ENCODE measurements around the gene RPL5. TPM values are rescaled to one million over a fixed set of nuclear protein-coding genes. Genes with fewer than 3 reads are reported as not detected.

Gene RPL5
- total RNA-seq, 1 experiment from 2014 or later, result 1,415 TPM

GRCh38 chr1:92795166-92795565 lies 36.7 kb upstream of the RPL5 start:
- TF ChIP-seq CTCF (conservative IDR thresholded peaks at IDR 0.05; ENCODE audit: low read depth, low read length) (no peak), EZH2 (IDR thresholded peaks at IDR 0.05; ENCODE audit: borderline replicate concordance, low read depth, low read length, poor library complexity, severe bottlenecking) (no peak)
- CTCF ChIA-PET, result no interaction called here
- Histone ChIP-seq H3K36me3 (ENCODE audit: insufficient read depth, low read length, poor library complexity, severe bottlenecking) (no peaks in the 10 kb centered on the region), H3K4me1 (ENCODE audit: insufficient read depth, low read length, poor library complexity, severe bottlenecking) (peaks cover 11% of the 10 kb centered on the region), H3K27ac (ENCODE audit: low read depth, low read length, poor library complexity, severe bottlenecking) (no peak overlapping the region), H3K4me3 (ENCODE audit: low read depth, low read length, poor library complexity, severe bottlenecking) (no peak overlapping the region), H3K27me3 (replicated peaks; ENCODE audit: insufficient read depth, low read depth, low read length, poor library complexity) (no peaks in the 10 kb centered on the region), H3K9me3 (ENCODE audit: low read depth, low read length, poor library complexity, severe bottlenecking) (no peaks in the 10 kb centered on the region)
- BruUV-seq (replicated peaks), result no TSS peak
- POLR2A ChIA-PET (ENCODE audit: low non-redundant PET), result no interaction called here
- DNase-seq (ENCODE audit: low spot score), result no peak
- intact Hi-C loops (cut with micrococcal nuclease; ENCODE audit: unreplicated experiment), result no loop called here

- no TSS peak for BruUV-seq (replicated peaks)
- Histone ChIP-seq H3K27ac (ENCODE audit: low read depth, low read length, poor library complexity, severe bottlenecking) (no peak overlapping the region), H3K9me3 (ENCODE audit: low read depth, low read length, poor library complexity, severe bottlenecking) (no peaks in the 10 kb centered on the region), H3K4me3 (ENCODE audit: low read depth, low read length, poor library complexity, severe bottlenecking) (no peak overlapping the region), H3K36me3 (ENCODE audit: insufficient read depth, low read length, poor library complexity, severe bottlenecking) (no peaks in the 10 kb centered on the region), H3K27me3 (replicated peaks; ENCODE audit: insufficient read depth, low read depth, low read length, poor library complexity) (no peaks in the 10 kb centered on the region), H3K4me1 (ENCODE audit: insufficient read depth, low read length, poor library complexity, severe bottlenecking) (peaks cover 2% of the 10 kb centered on the region)
- intact Hi-C loops (cut with micrococcal nuclease; ENCODE audit: unreplicated experiment), result no loop called here
- no peak for TF ChIP-seq EZH2 (IDR thresholded peaks at IDR 0.05; ENCODE audit: borderline replicate concordance, low read depth, low read length, poor library complexity, severe bottlenecking)
- ChIA-PET CTCF (interaction anchor here (0.9 kb wide), 1 partner anchor 286 kb away, joined by 6 read pairs; no protein-coding TSS in a partner anchor), POLR2A (ENCODE audit: low non-redundant PET) (interaction anchor here (1.0 kb wide), 1 partner anchor 12 kb away, joined by 9 read pairs; no protein-coding TSS in a partner anchor)
- DNase-seq (ENCODE audit: low spot score), result no peak
Observed at GRCh38 chr1:92797297-92797696, 34.5 kb upstream of the RPL5 start.

- DNase-seq (ENCODE audit: low spot score), result no peak
- H3K4me1 ChIP-seq (ENCODE audit: insufficient read depth, low read length, poor library complexity, severe bottlenecking), result no peaks in the 10 kb centered on the region
- TF ChIP-seq CTCF (conservative IDR thresholded peaks at IDR 0.05; ENCODE audit: low read depth, low read length) (no peak), EZH2 (IDR thresholded peaks at IDR 0.05; ENCODE audit: borderline replicate concordance, low read depth, low read length, poor library complexity, severe bottlenecking) (no peak)
- H3K9me3 ChIP-seq (ENCODE audit: low read depth, low read length, poor library complexity, severe bottlenecking), result no peaks in the 10 kb centered on the region
- no peak overlapping the region for H3K27ac ChIP-seq (ENCODE audit: low read depth, low read length, poor library complexity, severe bottlenecking)
- intact Hi-C loops (cut with micrococcal nuclease; ENCODE audit: unreplicated experiment), result no loop called here
- ChIA-PET CTCF (interaction anchor here (0.9 kb wide), 1 partner anchor 286 kb away, joined by 6 read pairs; no protein-coding TSS in a partner anchor), POLR2A (ENCODE audit: low non-redundant PET) (no interaction called here)
- H3K4me3 ChIP-seq (ENCODE audit: low read depth, low read length, poor library complexity, severe bottlenecking), result no peak overlapping the region
- H3K27me3 ChIP-seq (replicated peaks; ENCODE audit: insufficient read depth, low read depth, low read length, poor library complexity), result no peaks in the 10 kb centered on the region
- BruUV-seq (replicated peaks), result no TSS peak
- no peaks in the 10 kb centered on the region for H3K36me3 ChIP-seq (ENCODE audit: insufficient read depth, low read length, poor library complexity, severe bottlenecking)
Observed at GRCh38 chr1:92797961-92798360, 33.9 kb upstream of the RPL5 start.

Measured in A673 (cell line).